ENCODE measurements around the gene TMEM213. TPM values are rescaled to one million over a fixed set of nuclear protein-coding genes. Genes with fewer than 3 reads are reported as not detected.

The TMEM213 gene
- total and polyA plus RNA-seq, 9 of the 15 experiments (the other 6 are each of a cell fraction or from before 2014, with no cell fraction given) = not detected

DNA sequence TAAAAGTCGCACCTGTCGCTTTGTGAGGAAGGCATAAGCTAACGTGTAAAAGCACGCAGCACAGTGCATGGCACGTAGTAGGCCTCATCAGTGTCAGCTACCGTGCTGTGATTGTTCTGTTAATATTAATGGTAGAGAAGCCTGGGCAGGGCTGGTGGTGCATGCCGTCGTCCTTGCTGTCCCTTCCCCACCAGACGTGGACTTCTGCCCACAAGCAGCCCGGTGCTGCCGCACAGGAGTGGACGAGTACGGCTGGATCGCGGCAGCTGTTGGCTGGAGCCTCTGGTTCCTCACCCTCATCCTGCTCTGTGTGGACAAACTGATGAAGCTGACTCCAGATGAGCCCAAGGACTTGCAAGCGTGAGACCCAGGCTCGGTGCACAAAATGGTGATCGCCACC, 4.9 kb downstream of the TMEM213 start:
- Histone ChIP-seq H3K4me3 (no peak overlapping the region), H2AFZ (ENCODE audit: low read depth, low read length) (no peak overlapping the region), H3K27ac (ENCODE audit: extremely low read depth, low read depth, low read length) (no peak overlapping the region), H3K4me2 (ENCODE audit: insufficient read depth, low read length) (no peak overlapping the region), H3K9me3 (replicated peaks; ENCODE audit: control insufficient read depth, insufficient read depth, low read depth, low read length) (no peaks in the 10 kb centered on the region), H4K20me1 (replicated peaks; ENCODE audit: control insufficient read depth, insufficient read depth, low read length) (no peaks in the 10 kb centered on the region), H3K4me1 (replicated peaks in 1 of 2; ENCODE audit: control insufficient read depth in 2 of 2, insufficient read depth in 2 of 2, low read length in 2 of 2) (no peaks in the 10 kb centered on the region), H3K9ac (ENCODE audit: insufficient read depth in 1 of 2, low read depth in 2 of 2, low read length in 2 of 2) (0 out of 4 replicates have a peak overlapping the region, but pooled peaks of 1 of the 2 experiments have one; percentile 8), H3K36me3 (ENCODE audit: control insufficient read depth, insufficient read depth, low read length) (no peaks in the 10 kb centered on the region), H3K9me1 (ENCODE audit: control insufficient read depth, insufficient read depth, low read length) (no peaks in the 10 kb centered on the region), H3K27me3 (ENCODE audit: control insufficient read depth in 2 of 2, insufficient read depth in 2 of 2, low read length in 2 of 2) (peaks cover 28 to 38% of the 10 kb centered on the region in 2 experiments), H3K79me2 (ENCODE audit: control insufficient read depth, insufficient read depth, low read length) (no peaks in the 10 kb centered on the region)
- POLR2A ChIA-PET = interaction anchor here (0.7 kb wide), 1 partner anchor 35 kb away, joined by 3 read pairs; no protein-coding TSS in a partner anchor
- under 1% methylated on average over 18 of the region's 18 CpGs for WGBS (ENCODE audit: insufficient coverage, low coverage, missing lambda C conversion rate)
- TF ChIP-seq KDM5B (IDR thresholded peaks at IDR 0.05; ENCODE audit: insufficient replicate concordance, low read depth, low read length) (no peak), ZKSCAN1 (IDR thresholded peaks at IDR 0.05; ENCODE audit: low read depth, low read length) (peak; percentile 71)
- no TSS peak for BruUV-seq (replicated peaks)
- in situ Hi-C loops (cut with MboI) = no loop called here
- ATAC-seq = no peak
- no peak for DNase-seq (ENCODE audit: extremely low read depth in 1 of 4, low spot score in 3 of 4)
- CTCF ChIA-PET (ENCODE audit: low intra/inter-chr PET ratio) = no interaction called here
- FAIRE-seq = no peak
- intact Hi-C loops (cut with micrococcal nuclease) = no loop called here

DNA sequence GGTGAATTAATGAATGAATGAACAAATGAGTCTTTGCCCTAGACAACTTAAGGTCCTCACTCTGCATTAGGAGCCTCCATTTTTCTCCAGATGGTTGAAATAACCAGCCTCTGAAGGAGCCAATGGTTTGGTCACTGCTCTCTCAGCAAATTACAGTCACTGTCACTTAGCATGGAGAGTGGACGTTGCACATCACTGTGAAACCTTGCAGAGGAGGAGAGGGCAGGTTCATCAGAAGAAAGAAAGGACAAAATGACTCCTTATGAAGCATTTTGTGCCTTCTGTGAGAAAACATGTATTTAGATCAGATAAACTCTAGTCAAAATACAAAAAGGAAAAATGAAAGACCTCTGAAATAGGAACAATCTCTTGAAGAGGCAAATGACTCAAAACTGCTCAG, 6.8 kb downstream of the TMEM213 start:
- H3K27ac ChIP-seq (ENCODE audit: extremely low read depth, low read depth, low read length) = no peak overlapping the region
- H4K20me1 ChIP-seq (replicated peaks; ENCODE audit: control insufficient read depth, insufficient read depth, low read length) = no peaks in the 10 kb centered on the region
- no peaks in the 10 kb centered on the region for H3K79me2 ChIP-seq (ENCODE audit: control insufficient read depth, insufficient read depth, low read length)
- no peak for FAIRE-seq
- ChIA-PET CTCF (ENCODE audit: low intra/inter-chr PET ratio) (no interaction called here), POLR2A (no interaction called here)
- in situ Hi-C loops (cut with MboI) (no loop called here), intact Hi-C loops (cut with micrococcal nuclease) (no loop called here)
- H2AFZ ChIP-seq (ENCODE audit: low read depth, low read length) = no peak overlapping the region
- no peaks in the 10 kb centered on the region for H3K4me1 ChIP-seq (replicated peaks in 1 of 2; ENCODE audit: control insufficient read depth in 2 of 2, insufficient read depth in 2 of 2, low read length in 2 of 2)
- H3K9me3 ChIP-seq (replicated peaks; ENCODE audit: control insufficient read depth, insufficient read depth, low read depth, low read length) = no peaks in the 10 kb centered on the region
- peaks cover 18 to 35% of the 10 kb centered on the region in 2 experiments for H3K27me3 ChIP-seq (ENCODE audit: control insufficient read depth in 2 of 2, insufficient read depth in 2 of 2, low read length in 2 of 2)
- ATAC-seq = no peak
- no peaks in the 10 kb centered on the region for H3K9me1 ChIP-seq (ENCODE audit: control insufficient read depth, insufficient read depth, low read length)
- H3K4me2 ChIP-seq (ENCODE audit: insufficient read depth, low read length) = no peak overlapping the region
- DNase-seq (ENCODE audit: extremely low read depth in 1 of 4, low spot score in 3 of 4) = no peak
- H3K36me3 ChIP-seq (ENCODE audit: control insufficient read depth, insufficient read depth, low read length) = no peaks in the 10 kb centered on the region
- 0% methylated on average over 1 of the region's 1 CpG for WGBS (ENCODE audit: insufficient coverage, low coverage, missing lambda C conversion rate)
- H3K9ac ChIP-seq (ENCODE audit: insufficient read depth in 1 of 2, low read depth in 2 of 2, low read length in 2 of 2) = no peak overlapping the region
- no peak overlapping the region for H3K4me3 ChIP-seq
- TF ChIP-seq PRMT5 (CRISPR knock-in tag; IDR thresholded peaks at IDR 0.05) (no peak), KDM2B (CRISPR knock-in tag; IDR thresholded peaks at IDR 0.05) (no peak), GATA2 (CRISPR knock-in tag; IDR thresholded peaks at IDR 0.05) (no peak), DMBX1 (CRISPR knock-in tag; IDR thresholded peaks at IDR 0.05; ENCODE audit: borderline replicate concordance) (no peak), ZKSCAN3 (CRISPR knock-in tag; IDR thresholded peaks at IDR 0.05) (no peak)
- no TSS peak for BruUV-seq (replicated peaks)
